Testis (tissue), 2 donors: ENCODE data around the gene SDCBP2.

Experiments
- POLR2A ChIP-seq: fragments of 450-650 bp; IDR thresholded peaks from one replicate; pipeline ENCODE4 v1.6.1; 2017; ENCODE audit warnings: antibody characterized with exemption, mild to moderate bottlenecking, moderate library complexity
- TF ChIP-seq, protein P1 (sequence below), 3 experiments: fragments of 450-650 bp in 2 of 3; fragments of 200-600 bp in 1 of 3; sonication (generic) in 1 of 3; IDR thresholded peaks; one replicate each; pipeline ENCODE4 v1.5.1; 2016 to 2019; ENCODE audit warnings: antibody characterized with exemption in 3 of 3, mild to moderate bottlenecking in 2 of 3, moderate library complexity in 1 of 3

DNA sequence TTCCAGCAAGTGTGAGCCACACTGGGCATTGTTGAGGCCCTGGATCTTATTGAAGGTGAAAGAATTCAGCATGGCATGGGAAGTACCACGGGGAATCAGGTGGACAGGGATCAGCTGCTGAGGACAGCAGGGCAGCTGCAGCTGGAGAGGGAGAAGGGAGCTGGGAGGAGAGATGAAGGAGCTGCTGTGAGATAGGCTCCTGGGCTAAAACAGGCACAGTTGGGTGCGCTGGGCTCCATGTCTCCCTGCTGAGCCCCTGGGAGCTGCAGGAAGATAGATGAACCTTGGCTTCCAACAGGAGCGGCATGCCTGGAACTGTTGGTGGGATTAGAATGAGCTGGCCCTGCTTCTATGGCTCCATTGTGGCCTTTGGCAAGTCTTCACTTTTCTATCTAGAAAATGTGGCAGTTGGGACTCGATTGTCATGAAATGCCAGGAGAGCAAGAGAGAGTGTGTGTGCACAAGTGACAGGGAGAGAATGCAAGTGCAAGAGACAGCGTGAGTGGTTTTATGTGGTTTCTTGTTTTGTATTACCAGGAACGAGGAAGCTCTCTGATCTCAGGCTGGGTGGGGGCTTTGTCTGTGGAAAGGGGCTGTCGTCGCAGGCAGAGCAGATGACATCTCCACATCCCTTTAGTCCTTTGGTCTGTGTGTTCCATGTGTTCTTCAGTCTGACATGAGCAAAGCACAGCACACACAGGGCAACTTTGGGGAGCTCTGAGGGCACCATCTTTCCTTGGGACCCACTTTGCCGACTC lies 42.5 kb downstream of the SDCBP2 start:
- TF ChIP-seq, protein P1, sequence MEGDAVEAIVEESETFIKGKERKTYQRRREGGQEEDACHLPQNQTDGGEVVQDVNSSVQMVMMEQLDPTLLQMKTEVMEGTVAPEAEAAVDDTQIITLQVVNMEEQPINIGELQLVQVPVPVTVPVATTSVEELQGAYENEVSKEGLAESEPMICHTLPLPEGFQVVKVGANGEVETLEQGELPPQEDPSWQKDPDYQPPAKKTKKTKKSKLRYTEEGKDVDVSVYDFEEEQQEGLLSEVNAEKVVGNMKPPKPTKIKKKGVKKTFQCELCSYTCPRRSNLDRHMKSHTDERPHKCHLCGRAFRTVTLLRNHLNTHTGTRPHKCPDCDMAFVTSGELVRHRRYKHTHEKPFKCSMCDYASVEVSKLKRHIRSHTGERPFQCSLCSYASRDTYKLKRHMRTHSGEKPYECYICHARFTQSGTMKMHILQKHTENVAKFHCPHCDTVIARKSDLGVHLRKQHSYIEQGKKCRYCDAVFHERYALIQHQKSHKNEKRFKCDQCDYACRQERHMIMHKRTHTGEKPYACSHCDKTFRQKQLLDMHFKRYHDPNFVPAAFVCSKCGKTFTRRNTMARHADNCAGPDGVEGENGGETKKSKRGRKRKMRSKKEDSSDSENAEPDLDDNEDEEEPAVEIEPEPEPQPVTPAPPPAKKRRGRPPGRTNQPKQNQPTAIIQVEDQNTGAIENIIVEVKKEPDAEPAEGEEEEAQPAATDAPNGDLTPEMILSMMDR (IDR thresholded peaks at IDR 0.05), result no peak
- TF ChIP-seq POLR2A, result no peak
